HEK293 (cell line): ENCODE measurements around the gene BTBD9.

Experiments
- CTCF ChIA-PET: fragments of 350-600 bp; formaldehyde crosslinking; extraction: SDS; loops from one replicate; lab custom pipeline; 2021; ENCODE audit warnings: antibody characterized with exemption; lab: Yijun Ruan, JAX
- POLR2A ChIA-PET: fragments of 300-600 bp; formaldehyde crosslinking; extraction: SDS; loops from one replicate; lab custom pipeline; 2020; ENCODE audit warnings: antibody characterized with exemption, inconsistent platforms; lab: Yijun Ruan, JAX
- H3K27ac ChIP-seq: fragments of 200-500 bp; sonication (Bioruptor generic); 2 replicates; pipeline ENCODE4 v1.5.1; 2014; ENCODE audit warnings: low read depth, low read length, control low read depth, inconsistent platforms; ENCODE audit errors: extremely low read depth
- H3K36me3 ChIP-seq, 2 experiments: fragments of 200-500 bp in 1 of 2; sonication (Bioruptor generic) in 1 of 2; 1 replicate in 1 of 2; 2 replicates in 1 of 2; pipeline ENCODE4 v1.5.1; 2014 to 2017; ENCODE audit warnings: inconsistent platforms in 2 of 2, low read length in 2 of 2; ENCODE audit not compliant: control insufficient read depth in 2 of 2, insufficient read depth in 1 of 2
- H3K4me1 ChIP-seq: fragments of 200-500 bp; sonication (Bioruptor generic); 2 replicates; pipeline ENCODE4 v1.5.1; 2014; ENCODE audit warnings: mild to moderate bottlenecking, low read length, inconsistent platforms; ENCODE audit not compliant: control insufficient read depth, insufficient read depth
- H3K4me3 ChIP-seq: 2 replicates; pipeline ENCODE4 v1.5.1; 2011; ENCODE audit warnings: low read depth, mild to moderate bottlenecking, control low read depth, low read length, moderate library complexity
- H3K9me3 ChIP-seq: fragments of 200-500 bp; sonication (Bioruptor generic); 2 replicates; pipeline ENCODE4 v1.5.1; 2014; ENCODE audit warnings: low read depth, low read length, inconsistent platforms; ENCODE audit not compliant: control insufficient read depth, insufficient read depth
- EGR2 ChIP-seq: fragments of 450-650 bp; formaldehyde crosslinking; IDR thresholded peaks from 2 replicates; pipeline ENCODE4 v1.5.1; 2016; ENCODE audit warnings: low read depth, missing biosample characterization, missing genetic modification characterization
- FEZF1 ChIP-seq: fragments of 450-650 bp; formaldehyde crosslinking; IDR thresholded peaks from 2 replicates; pipeline ENCODE4 v1.5.1; 2016; ENCODE audit warnings: missing biosample characterization, missing genetic modification characterization
- GFI1B ChIP-seq: fragments of 450-650 bp; formaldehyde crosslinking; IDR thresholded peaks from 2 replicates; pipeline ENCODE4 v1.5.1; 2016; ENCODE audit warnings: missing biosample characterization, missing genetic modification characterization
- GLIS1 ChIP-seq: fragments of 450-650 bp; formaldehyde crosslinking; IDR thresholded peaks from 2 replicates; pipeline ENCODE4 v1.5.1; 2016; ENCODE audit warnings: missing biosample characterization, missing genetic modification characterization
- IKZF3 ChIP-seq: fragments of 450-650 bp; IDR thresholded peaks from 2 replicates; pipeline ENCODE4 v1.5.0; 2018; ENCODE audit warnings: missing biosample characterization, mild to moderate bottlenecking, missing genetic modification characterization, moderate library complexity
- KLF16 ChIP-seq: fragments of 450-650 bp; formaldehyde crosslinking; IDR thresholded peaks from 2 replicates; pipeline ENCODE4 v1.5.1; 2017; ENCODE audit warnings: missing biosample characterization, missing genetic modification characterization
- KLF8 ChIP-seq: fragments of 450-650 bp; formaldehyde crosslinking; IDR thresholded peaks from 2 replicates; pipeline ENCODE4 v1.5.1; 2016; ENCODE audit warnings: missing biosample characterization, missing genetic modification characterization
- OSR2 ChIP-seq: fragments of 450-650 bp; formaldehyde crosslinking; IDR thresholded peaks from 2 replicates; pipeline ENCODE4 v1.5.1; 2016; ENCODE audit warnings: missing biosample characterization, missing genetic modification characterization
- OVOL3 ChIP-seq: fragments of 450-650 bp; formaldehyde crosslinking; IDR thresholded peaks from 2 replicates; pipeline ENCODE4 v1.5.1; 2016; ENCODE audit warnings: missing biosample characterization, missing genetic modification characterization
- SETDB1 ChIP-seq: IDR thresholded peaks from one replicate; pipeline ENCODE4 v1.6.1; 2017; ENCODE audit warnings: mild to moderate bottlenecking, low read length, moderate library complexity, mixed read lengths; ENCODE audit not compliant: insufficient read length
- ZFHX2 ChIP-seq: fragments of 450-650 bp; formaldehyde crosslinking; conservative IDR thresholded peaks from 2 replicates; pipeline ENCODE4 v1.5.1; 2016; ENCODE audit warnings: missing biosample characterization, missing genetic modification characterization
- ZNF214 ChIP-seq: fragments of 450-650 bp; formaldehyde crosslinking; IDR thresholded peaks from 2 replicates; pipeline ENCODE4 v1.5.1; 2017; ENCODE audit warnings: missing biosample characterization, mild to moderate bottlenecking, missing genetic modification characterization, borderline replicate concordance
- ZNF248 ChIP-seq: fragments of 450-650 bp; formaldehyde crosslinking; IDR thresholded peaks from 2 replicates; pipeline ENCODE4 v1.5.1; 2017; ENCODE audit warnings: missing biosample characterization, missing genetic modification characterization
- ZNF324 ChIP-seq: fragments of 450-650 bp; formaldehyde crosslinking; IDR thresholded peaks from 2 replicates; pipeline ENCODE4 v1.5.1; 2016; ENCODE audit warnings: missing biosample characterization, missing genetic modification characterization
- ZNF354C ChIP-seq: fragments of 450-650 bp; formaldehyde crosslinking; IDR thresholded peaks from 2 replicates; pipeline ENCODE4 v1.5.1; 2016; ENCODE audit warnings: missing biosample characterization, missing genetic modification characterization, low read depth, borderline replicate concordance
- ZNF426 ChIP-seq: fragments of 450-650 bp; formaldehyde crosslinking; IDR thresholded peaks from 2 replicates; pipeline ENCODE4 v1.5.1; 2017; ENCODE audit warnings: missing biosample characterization, missing genetic modification characterization, mild to moderate bottlenecking, inconsistent platforms, moderate library complexity
- ZNF473 ChIP-seq: fragments of 450-650 bp; formaldehyde crosslinking; IDR thresholded peaks from 2 replicates; pipeline ENCODE4 v1.5.1; 2017; ENCODE audit warnings: missing biosample characterization, missing genetic modification characterization
- ZNF521 ChIP-seq: fragments of 450-650 bp; formaldehyde crosslinking; IDR thresholded peaks from 2 replicates; pipeline ENCODE4 v1.5.1; 2017; ENCODE audit warnings: missing biosample characterization, mild to moderate bottlenecking, missing genetic modification characterization
- ZNF610 ChIP-seq: fragments of 450-650 bp; formaldehyde crosslinking; IDR thresholded peaks from 2 replicates; pipeline ENCODE4 v1.5.1; 2016; ENCODE audit warnings: missing biosample characterization, missing genetic modification characterization, borderline replicate concordance
- ZNF747 ChIP-seq: fragments of 450-650 bp; formaldehyde crosslinking; IDR thresholded peaks from 2 replicates; pipeline ENCODE4 v1.5.1; 2016; ENCODE audit warnings: missing biosample characterization, missing genetic modification characterization
- TF ChIP-seq, protein P1 (sequence below): fragments of 450-650 bp; IDR thresholded peaks from 2 replicates; pipeline ENCODE4 v1.5.1; 2018; ENCODE audit warnings: missing biosample characterization, mild to moderate bottlenecking, missing genetic modification characterization
- TF ChIP-seq, protein P2 (sequence below): fragments of 450-650 bp; formaldehyde crosslinking; optimal IDR thresholded peaks from 2 replicates; pipeline ENCODE3; 2016; ENCODE audit warnings: missing biosample characterization, mild to moderate bottlenecking, missing genetic modification characterization

Gene BTBD9

GRCh38 chr6:38151580-38152500 lies 487.9 kb downstream of the BTBD9 start:
- TF ChIP-seq EGR2 (tag by site-specific recombination) (peak; percentile 38; the same call in 1 of the 2 replicates), ZNF324 (no peak)
- ChIA-PET POLR2A (no interaction called here), CTCF (no interaction called here)
- H3K9me3 ChIP-seq = no peaks in the 10 kb centered on the region
- no peak overlapping the region for H3K27ac ChIP-seq
- no peaks in the 10 kb centered on the region for H3K4me1 ChIP-seq
- peaks cover 0 to 9% of the 10 kb centered on the region in 2 experiments; a peak in 1 of 3 replicates for H3K36me3 ChIP-seq
- H3K4me3 ChIP-seq = no peak overlapping the region

DNA sequence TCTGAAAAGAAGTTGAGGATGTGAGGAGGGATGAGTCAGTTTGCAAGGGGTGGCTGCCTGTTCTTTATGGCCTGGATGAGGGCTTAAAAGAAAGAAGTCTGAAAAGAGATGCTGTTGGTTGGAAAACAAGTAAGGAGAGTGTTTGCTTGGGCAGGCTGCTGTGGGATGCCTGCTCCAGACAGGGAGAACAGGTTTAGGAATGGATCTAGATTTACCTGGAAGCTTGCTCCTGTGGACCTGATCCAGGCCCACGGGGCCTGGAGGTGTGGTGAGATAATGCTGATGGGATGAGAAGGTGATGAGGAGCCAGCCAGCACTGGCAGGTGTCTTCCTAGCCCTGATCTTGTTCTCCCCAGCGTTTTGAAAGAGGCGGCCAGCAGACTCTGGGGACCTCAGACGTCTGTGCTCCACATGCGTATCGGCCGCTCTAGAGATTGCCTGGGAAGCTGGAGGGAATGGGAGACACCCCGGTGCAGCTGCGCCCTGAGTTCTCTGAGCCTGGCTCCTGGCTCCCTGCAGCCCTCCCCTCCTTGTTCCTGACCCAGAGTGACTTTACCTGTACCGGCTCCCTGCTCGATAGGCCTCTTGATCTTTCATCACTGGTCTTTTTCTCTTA lies 488.9 kb downstream of the BTBD9 start:
- no peak overlapping the region for H3K4me3 ChIP-seq
- H3K27ac ChIP-seq = no peak overlapping the region
- H3K4me1 ChIP-seq = no peaks in the 10 kb centered on the region
- no peaks in the 10 kb centered on the region for H3K9me3 ChIP-seq
- ChIA-PET CTCF (interaction anchor here (0.6 kb wide), 1 partner anchor 341 kb away, joined by 3 read pairs; no protein-coding TSS in a partner anchor), POLR2A (no interaction called here)
- TF ChIP-seq KLF16 (tag by site-specific recombination) (no peak), ZNF610 (no peak), IKZF3 (no peak), KLF8 (tag by site-specific recombination) (no peak), SETDB1 (no peak), ZNF214 (no peak)
- H3K36me3 ChIP-seq = peaks cover 0 to 13% of the 10 kb centered on the region in 2 experiments; a peak in 1 of 3 replicates

DNA sequence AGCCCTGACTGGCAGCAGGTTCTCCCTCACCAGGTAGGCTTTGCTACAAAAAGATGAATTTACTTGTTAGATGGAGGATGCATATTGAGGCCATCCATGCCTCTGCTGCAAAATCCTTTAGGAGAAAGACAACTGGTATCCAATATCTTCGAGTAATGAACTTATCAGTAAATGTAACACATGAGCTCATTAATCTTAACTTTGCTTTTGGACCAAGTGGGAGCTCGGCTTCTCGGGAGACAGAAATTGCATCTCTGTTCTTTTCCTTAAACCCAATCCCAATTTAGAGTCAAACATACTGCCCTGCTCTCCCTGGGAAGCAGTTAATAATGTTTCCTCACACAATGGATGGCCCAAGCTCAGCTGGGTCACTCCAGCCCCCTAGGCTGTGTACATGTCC lies 489.7 kb downstream of the BTBD9 start:
- POLR2A ChIA-PET = no interaction called here
- CTCF ChIA-PET = no interaction called here

More for the DNA sequence above, 489.7 kb downstream of the BTBD9 start:
- Histone ChIP-seq H3K4me3 (no peak overlapping the region), H3K27ac (no peak overlapping the region), H3K4me1 (no peaks in the 10 kb centered on the region), H3K9me3 (no peaks in the 10 kb centered on the region), H3K36me3 (peaks cover 0 to 13% of the 10 kb centered on the region in 2 experiments; a peak in 1 of 3 replicates)
- TF ChIP-seq ZNF521 = no peak
- no peak for TF ChIP-seq ZNF354C (tag by site-specific recombination)
- TF ChIP-seq OVOL3 (tag by site-specific recombination) = no peak
- TF ChIP-seq GFI1B (tag by site-specific recombination) = no peak
- TF ChIP-seq ZNF426 (tag by site-specific recombination) = no peak
- TF ChIP-seq, protein P1, sequence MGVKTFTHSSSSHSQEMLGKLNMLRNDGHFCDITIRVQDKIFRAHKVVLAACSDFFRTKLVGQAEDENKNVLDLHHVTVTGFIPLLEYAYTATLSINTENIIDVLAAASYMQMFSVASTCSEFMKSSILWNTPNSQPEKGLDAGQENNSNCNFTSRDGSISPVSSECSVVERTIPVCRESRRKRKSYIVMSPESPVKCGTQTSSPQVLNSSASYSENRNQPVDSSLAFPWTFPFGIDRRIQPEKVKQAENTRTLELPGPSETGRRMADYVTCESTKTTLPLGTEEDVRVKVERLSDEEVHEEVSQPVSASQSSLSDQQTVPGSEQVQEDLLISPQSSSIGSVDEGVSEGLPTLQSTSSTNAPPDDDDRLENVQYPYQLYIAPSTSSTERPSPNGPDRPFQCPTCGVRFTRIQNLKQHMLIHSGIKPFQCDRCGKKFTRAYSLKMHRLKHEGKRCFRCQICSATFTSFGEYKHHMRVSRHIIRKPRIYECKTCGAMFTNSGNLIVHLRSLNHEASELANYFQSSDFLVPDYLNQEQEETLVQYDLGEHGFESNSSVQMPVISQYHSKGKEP (tag by site-specific recombination) = no peak
- TF ChIP-seq OSR2 (tag by site-specific recombination) = no peak
- TF ChIP-seq ZNF473 (tag by site-specific recombination) = no peak
- no peak for TF ChIP-seq ZNF248 (tag by site-specific recombination)
- TF ChIP-seq, protein P2, sequence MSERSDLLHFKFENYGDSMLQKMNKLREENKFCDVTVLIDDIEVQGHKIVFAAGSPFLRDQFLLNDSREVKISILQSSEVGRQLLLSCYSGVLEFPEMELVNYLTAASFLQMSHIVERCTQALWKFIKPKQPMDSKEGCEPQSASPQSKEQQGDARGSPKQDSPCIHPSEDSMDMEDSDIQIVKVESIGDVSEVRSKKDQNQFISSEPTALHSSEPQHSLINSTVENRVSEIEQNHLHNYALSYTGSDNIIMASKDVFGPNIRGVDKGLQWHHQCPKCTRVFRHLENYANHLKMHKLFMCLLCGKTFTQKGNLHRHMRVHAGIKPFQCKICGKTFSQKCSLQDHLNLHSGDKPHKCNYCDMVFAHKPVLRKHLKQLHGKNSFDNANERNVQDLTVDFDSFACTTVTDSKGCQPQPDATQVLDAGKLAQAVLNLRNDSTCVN (tag by site-specific recombination) = no peak
- no peak for TF ChIP-seq ZFHX2
- TF ChIP-seq GLIS1 = no peak
- no peak for TF ChIP-seq ZNF747 (tag by site-specific recombination)
- no peak for TF ChIP-seq FEZF1 (tag by site-specific recombination)
